Measurements from ENCODE around the gene PTPRN2. TPM values are rescaled to one million over a fixed set of nuclear protein-coding genes. Genes with fewer than 3 reads are reported as not detected.

The PTPRN2 gene
- total and polyA plus RNA-seq, 9 of the 15 experiments (the other 6 are each of a cell fraction or from before 2014, with no cell fraction given) = not detected

DNA sequence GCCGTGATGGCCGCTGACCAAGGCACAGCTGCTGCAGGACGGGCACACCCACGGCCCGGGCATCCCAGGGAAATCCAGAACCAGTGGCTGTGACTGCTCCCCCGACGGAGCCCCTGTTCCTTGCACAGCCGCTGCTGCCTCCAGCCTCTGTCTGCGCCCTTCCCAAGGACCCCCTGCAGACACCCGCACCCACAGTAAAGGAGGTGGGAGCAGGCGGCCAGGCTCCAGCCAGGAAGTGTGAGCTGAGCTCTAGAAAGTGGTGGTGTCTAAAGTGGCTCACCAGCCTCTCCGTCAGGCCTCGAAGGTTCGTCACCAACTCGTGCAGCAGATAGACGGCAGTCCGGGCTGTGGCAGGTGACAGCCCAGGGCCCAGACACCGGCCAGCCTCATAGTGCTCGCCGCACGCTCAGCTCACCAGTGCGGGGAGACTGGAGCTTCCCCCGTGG is 944.1 kb downstream of the PTPRN2 start:
- no peak for ATAC-seq
- Histone ChIP-seq H2AFZ (ENCODE audit: low read depth, low read length) (no peak overlapping the region), H3K9ac (ENCODE audit: insufficient read depth in 1 of 2, low read depth in 2 of 2, low read length in 2 of 2) (no peak overlapping the region; a peak in 1 of 4 replicates), H3K27ac (ENCODE audit: extremely low read depth, low read depth, low read length) (no peak overlapping the region), H3K4me1 (replicated peaks in 1 of 2; ENCODE audit: control insufficient read depth in 2 of 2, insufficient read depth in 2 of 2, low read length in 2 of 2) (no peaks in the 10 kb centered on the region; a peak in 1 of 5 replicates), H3K79me2 (ENCODE audit: control insufficient read depth, insufficient read depth, low read length) (no peaks in the 10 kb centered on the region), H3K4me2 (ENCODE audit: insufficient read depth, low read length) (no peak overlapping the region), H3K9me1 (ENCODE audit: control insufficient read depth, insufficient read depth, low read length) (no peaks in the 10 kb centered on the region), H3K36me3 (ENCODE audit: control insufficient read depth, insufficient read depth, low read length) (no peaks in the 10 kb centered on the region), H4K20me1 (replicated peaks; ENCODE audit: control insufficient read depth, insufficient read depth, low read length) (no peaks in the 10 kb centered on the region), H3K4me3 (no peak overlapping the region), H3K9me3 (replicated peaks; ENCODE audit: control insufficient read depth, insufficient read depth, low read depth, low read length) (no peaks in the 10 kb centered on the region), H3K27me3 (ENCODE audit: control insufficient read depth in 2 of 2, insufficient read depth in 2 of 2, low read length in 2 of 2) (peaks cover 31 to 63% of the 10 kb centered on the region in 2 experiments)
- no TSS peak for BruUV-seq (replicated peaks)
- DNase-seq (ENCODE audit: extremely low read depth in 1 of 4, low spot score in 3 of 4) = no peak
- in situ Hi-C loops (cut with MboI) = no loop called here
- TF ChIP-seq SMAD3 (CRISPR knock-in tag; conservative IDR thresholded peaks at IDR 0.05) (no peak), SREBF1 (IDR thresholded peaks at IDR 0.05; ENCODE audit: borderline replicate concordance, low read depth, low read length) (no peak), THRA (IDR thresholded peaks at IDR 0.05) (no peak), PML (IDR thresholded peaks at IDR 0.05; ENCODE audit: low read length) (no peak)
- TF ChIP-seq, protein P1, sequence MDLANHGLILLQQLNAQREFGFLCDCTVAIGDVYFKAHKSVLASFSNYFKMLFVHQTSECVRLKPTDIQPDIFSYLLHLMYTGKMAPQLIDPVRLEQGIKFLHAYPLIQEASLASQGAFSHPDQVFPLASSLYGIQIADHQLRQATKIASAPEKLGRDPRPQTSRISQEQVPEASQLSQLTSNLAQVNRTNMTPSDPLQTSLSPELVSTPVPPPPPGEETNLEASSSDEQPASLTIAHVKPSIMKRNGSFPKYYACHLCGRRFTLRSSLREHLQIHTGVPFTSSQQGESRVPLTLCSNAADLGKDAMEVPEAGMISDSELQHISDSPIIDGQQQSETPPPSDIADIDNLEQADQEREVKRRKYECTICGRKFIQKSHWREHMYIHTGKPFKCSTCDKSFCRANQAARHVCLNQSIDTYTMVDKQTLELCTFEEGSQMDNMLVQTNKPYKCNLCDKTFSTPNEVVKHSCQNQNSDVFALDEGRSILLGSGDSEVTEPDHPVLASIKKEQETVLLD (IDR thresholded peaks at IDR 0.05) = no peak
- TF ChIP-seq, protein P2, sequence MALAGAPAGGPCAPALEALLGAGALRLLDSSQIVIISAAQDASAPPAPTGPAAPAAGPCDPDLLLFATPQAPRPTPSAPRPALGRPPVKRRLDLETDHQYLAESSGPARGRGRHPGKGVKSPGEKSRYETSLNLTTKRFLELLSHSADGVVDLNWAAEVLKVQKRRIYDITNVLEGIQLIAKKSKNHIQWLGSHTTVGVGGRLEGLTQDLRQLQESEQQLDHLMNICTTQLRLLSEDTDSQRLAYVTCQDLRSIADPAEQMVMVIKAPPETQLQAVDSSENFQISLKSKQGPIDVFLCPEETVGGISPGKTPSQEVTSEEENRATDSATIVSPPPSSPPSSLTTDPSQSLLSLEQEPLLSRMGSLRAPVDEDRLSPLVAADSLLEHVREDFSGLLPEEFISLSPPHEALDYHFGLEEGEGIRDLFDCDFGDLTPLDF (CRISPR knock-in tag; IDR thresholded peaks at IDR 0.05) = no peak
- under 1% methylated on average over 23 of the region's 23 CpGs for WGBS (ENCODE audit: insufficient coverage, low coverage, missing lambda C conversion rate)
- intact Hi-C loops (cut with micrococcal nuclease) = no loop called here
- CTCF ChIA-PET (ENCODE audit: low intra/inter-chr PET ratio) = no interaction called here
- FAIRE-seq = no peak
- POLR2A ChIA-PET = interaction anchor here (0.6 to 0.7 kb wide), 2 partner anchors 238 to 606 kb away, joined by 3 to 4 read pairs; no protein-coding TSS in a partner anchor
